ENCODE results near the gene REEP1.
"Not testable (repeated sequence)": the region's sequence is repeated elsewhere in the genome, so short reads cannot be mapped to it uniquely, and the experiment has no call there.

The REEP1 gene

DNA sequence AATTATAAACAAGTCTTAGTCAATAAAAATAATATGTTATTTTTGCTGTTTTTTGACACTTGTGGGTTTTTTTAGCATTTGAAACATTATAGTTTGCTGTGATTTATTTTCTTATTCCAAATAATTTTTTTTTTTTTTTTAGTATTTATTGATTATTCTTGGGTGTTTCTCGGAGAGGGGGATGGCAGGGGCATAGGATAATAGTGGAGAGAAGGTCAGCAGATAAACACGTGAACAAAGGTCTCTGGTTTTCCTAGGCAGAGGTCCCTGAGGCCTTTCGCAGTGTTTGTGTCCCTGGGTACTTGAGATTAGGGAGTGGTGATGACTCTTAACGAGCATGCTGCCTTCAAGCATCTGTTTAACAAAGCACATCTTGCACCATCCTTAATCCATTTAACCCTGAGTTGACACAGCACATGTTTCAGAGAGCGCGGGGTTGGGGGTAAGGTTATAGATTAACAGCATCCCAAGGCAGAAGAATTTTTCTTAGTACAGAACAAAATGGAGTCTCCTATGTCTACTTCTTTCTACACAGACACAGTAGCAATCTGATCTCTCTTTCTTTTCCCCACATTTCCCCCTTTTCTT is 8.5 kb upstream of the REEP1 start:
- DNase-seq (ENCODE audit: low read depth), result not testable (repeated sequence)

DNA sequence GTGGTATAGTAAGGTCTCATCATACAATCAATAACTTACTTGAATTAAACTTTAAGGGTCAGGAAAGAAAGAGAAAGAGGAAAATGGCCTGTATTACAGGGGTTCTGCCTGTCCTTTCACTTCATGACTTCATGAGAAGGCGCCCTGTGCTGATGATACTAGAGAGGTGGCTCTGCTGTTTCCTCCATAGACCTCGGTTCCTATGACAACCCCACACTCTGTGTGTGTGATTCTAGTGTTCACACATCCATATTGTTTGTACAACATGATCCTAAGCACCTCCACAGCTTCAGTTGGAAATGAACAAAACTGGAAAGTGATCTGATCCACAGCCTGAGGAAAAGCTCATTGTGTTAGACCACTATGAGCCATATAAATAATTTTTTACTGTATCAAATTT is 7.0 kb upstream of the REEP1 start:
- DNase-seq (ENCODE audit: low read depth), result no peak

DNA sequence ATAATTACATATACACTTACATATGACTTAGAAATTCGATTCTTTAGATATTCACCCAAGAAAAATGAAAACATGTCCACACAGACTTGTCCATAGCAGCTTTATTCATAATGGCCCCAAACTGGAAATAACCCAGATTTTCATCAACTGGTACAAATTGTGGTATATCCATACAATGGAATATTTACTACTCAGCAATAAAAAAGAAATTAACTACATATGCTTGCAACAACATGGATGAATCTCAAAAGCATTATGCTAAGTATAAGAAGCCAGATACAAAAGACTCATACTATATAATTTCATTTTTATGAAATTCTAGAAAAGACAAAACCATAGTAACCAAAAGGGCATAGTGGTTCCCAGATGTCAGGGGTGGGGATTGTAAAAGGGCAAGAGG is 5.1 kb upstream of the REEP1 start:
- no peak for DNase-seq (ENCODE audit: low read depth)

DNA sequence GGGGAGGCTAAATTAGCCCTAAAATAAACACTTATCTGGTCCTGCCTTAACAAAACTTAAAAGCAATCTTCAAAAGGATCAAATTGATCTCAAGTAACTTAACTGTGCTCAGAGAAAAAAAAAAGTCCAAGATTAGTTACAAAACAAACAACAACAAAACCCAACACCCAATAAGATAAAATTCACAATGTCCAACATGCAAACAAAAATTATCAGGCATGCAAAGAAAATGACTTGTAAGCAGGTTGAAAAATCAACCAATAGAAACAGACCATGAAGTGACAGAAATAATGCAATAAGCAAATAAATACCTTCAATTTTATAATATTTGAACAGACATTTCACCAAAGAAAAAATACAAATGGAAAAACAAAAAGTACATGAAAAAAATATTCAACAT is 4.0 kb upstream of the REEP1 start:
- DNase-seq (ENCODE audit: low read depth), result no peak

DNA sequence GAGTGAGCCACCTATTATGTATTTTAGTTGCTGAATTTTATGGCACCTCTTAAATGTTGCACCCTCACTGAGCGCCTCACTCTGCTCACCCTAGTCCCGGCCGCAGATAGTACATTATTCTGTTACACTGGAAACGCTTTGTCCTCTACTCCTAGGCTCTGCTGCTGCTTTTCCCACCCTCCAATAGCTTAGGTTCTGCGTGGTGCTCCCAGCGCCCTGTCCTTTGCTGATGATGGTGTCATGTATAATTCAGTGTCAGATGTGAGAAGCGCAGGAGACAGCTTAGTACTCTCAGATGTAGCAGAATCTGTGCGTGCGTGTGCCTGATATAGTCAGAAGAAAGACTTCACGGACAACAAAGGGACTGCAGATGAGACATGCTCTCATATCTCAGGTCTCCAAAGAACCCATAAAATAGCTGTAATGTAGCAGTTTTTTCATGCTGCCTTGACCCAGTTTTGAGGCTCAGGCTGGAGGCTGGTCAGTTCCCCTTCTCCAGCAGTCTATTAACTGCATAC is 1.4 kb upstream of the REEP1 start:
- DNase-seq (ENCODE audit: low read depth), result no peak

DNA sequence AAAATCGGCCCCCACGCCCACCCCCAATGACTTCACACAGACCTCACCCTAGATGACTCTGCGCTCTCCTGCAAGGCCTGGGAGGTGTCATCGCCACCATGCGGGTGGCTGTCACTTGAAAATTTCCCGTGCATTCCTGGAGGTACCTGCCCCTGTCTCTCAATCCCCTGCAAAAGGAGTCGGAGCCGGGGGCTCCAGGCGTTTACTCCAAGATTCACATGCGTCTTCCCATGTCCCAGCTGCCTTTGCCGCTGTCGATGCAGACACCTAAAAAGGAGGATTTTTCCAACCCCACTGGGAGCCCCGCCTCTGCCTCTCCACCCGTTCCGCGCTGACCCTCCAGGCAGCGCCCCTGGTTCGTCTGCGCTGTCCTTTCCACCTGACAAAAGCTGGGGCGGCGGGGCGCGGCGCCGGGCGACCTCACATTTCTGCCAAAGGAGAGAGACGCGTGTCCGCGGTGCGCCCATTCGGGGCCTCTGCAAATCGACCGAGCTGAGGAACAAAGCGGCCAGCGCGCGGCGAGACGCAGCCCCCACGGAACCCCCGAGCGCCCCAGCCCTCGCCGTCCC is 667 bp downstream of the REEP1 start:
- no peak for DNase-seq (ENCODE audit: low read depth)

DNA sequence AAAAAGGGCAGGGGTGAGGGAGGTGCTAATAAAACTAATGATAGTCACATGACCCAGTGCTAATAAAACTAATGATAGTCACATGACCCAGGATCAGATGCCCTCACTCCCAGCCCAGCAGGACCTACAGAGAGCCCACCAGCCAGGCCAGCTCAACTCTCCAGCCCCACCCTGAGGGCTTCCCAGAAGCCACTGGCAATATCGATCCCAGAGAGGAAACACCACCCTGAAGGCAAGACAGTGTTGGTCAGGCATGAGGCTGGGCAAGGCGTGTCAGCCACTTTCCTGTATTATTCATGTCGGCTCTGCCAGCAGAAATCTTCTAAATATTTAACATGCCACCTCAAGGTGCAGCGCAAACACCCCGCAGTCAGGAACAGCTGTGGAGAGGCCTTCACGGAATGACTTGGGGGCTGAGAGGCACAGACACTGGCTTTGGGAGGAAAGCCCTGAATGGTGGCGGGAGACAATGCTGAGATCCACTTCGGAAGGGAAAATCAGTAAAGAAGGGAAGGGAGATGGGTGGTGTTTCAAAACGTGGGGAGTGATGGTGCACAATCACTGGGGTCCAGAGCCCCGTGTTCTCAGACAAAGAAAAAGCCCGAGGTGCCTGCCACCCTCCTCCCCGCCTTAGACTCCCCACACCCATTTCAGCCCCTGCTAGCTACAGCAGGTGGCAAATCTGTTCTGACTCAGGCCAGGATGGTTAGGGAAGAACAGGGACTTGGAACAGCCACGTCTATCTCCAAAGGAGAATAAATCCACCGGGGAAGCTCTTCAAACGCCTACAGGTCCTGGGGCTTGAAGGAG is 1.4 kb downstream of the REEP1 start:
- no peak for DNase-seq (ENCODE audit: low read depth)

DNA sequence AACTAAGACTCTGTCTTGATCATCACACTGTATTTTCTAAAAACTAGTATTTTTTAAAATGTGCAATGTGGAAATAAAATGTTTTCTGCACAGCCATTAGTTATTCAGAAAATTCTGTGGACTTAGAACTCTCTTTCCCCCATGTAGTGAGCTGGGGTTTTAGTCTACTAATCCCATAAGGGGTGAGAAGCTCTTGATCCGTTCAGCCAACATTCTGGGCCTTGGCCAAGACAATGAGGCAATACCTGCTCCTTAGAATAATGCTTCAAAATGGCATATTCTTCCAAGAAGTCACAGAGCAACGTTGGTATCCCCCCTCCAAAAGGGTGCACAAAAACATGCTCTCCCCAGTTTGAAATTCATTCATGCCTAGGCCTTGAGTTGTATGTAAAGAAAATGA is 4.0 kb downstream of the REEP1 start:
- no peak for DNase-seq (ENCODE audit: low read depth)

DNA sequence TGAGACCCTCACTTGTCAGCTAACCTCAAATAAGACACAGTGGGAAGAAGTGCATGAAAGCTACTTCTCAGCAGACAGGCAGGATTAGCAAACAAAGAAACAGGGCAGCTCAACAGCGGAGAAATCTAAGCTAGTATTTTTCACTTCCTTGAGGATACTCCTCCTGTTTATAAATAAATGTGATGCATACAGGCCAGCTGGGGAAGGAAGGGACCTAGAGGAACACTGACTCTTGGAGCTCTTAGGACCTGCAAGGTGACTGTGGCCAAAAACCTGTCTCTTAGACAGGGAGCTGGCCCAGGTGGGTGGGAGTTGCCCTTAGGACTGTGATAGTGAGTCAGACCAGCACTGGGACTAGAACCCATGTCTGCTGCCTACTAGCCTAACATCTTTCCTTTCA is 4.8 kb downstream of the REEP1 start:
- no peak for DNase-seq (ENCODE audit: low read depth)

DNA sequence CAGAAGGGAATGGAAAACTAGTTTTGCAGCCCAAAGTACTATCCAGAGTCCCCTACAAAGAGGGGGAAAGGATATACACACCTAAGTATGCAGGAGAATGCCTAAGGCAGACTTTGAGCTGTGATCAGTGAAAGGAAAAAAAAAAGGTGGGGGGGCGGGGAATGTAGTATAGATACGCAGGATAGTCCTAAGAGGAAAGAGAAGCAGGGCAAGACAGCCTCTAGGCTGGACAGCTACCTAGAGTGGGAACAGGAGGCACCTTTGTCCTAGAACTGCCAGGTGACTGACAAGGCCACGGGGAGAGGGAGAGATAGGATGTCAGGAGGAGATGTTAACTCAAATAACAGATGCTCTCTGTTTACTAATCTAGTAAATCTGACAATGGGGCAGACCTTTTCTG is 6.0 kb downstream of the REEP1 start:
- DNase-seq (ENCODE audit: low read depth), result no peak

DNA sequence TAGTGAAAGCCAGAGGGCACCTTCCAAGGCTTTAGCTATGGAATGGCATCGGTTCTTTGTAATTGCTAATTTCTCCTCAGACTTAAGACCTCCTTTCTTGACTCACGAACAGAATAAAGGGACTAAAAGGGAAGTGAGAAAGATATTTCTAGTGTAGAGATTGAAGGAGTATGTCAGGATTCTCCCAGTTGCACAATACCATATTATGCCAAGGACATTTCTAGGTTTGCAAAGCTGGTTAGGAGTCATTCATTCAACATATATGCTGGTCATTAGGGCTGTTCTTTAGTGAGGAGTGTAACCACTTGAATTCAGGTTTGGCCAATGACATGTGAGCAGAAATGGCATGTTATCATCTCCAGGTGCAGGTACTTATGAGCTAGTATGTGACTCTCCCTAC is 7.4 kb downstream of the REEP1 start:
- no peak for DNase-seq (ENCODE audit: low read depth)

DNA sequence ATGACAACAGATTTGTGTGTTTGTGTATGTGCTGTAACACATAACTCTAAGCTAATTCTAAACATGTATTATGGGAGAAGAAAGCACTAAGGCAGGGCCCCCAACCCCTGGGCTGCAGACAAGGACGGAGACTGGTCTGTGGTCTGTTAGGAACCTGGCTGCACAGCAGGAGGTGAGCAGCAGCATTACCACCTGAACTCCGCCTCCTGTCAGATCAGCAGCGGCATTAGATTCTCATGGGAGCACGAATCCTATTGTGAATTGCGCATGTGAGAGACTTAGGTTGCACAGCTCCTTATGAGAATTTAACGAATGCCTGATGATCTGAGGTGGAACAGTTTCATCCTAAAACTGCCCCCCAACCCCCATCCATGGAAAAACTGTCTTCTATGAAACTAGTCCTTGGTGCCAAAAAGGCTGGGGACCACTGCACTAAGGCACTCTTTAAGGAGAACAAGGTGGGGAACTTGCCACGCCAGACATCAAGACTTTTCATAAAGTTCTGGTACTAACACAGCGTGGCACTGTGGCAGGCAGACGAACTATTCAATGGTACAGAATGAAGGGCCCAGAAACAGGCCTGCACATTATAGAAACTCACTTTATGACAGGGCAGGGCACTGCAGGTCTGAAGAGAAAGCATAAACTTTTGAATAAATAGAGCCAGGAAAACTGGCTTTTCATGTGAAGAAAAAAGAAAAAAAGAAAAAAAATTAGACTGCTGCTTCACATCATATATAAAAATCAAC is 14.0 kb downstream of the REEP1 start:
- no peak for DNase-seq (ENCODE audit: low read depth)

DNA sequence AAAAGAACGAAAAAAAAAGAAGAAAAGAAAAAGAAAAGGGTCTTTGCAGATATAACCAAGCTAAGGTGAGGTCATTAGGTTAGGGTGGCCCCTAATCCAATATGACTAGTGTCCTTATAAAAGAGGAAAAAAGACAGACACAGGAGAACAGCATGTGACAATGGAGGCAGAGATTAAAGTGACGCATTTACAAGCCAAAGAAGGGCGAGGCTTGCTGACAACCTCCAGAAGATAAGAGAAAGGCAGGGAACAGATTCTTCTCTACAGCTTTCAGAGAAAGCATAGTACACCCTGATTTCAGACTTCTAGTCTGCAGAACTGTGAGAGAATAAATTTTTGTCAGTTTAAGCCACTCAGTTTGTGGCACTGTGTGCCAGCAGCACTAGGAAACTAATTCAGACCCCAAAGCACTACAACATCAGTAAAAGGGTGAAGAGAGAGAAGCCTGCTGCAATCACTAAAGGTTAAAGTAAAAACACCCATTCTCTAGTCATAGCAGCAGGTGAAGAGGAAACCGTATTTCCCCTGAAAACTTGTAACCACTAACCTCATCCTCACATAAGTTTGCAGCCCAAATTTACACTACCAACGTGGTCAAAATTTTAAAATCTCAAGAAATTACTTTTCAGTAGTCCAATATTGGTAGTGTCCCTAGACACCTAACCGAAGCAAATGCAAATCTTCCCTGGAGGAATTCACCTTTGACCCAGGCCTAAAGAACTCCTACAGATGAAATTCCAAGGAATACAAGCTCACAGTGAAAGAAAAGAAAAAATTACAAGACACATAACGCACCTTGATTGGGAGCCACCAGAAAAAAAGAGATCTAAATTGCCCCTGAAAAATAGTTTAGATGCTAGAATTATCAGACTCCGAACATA is 17.5 kb downstream of the REEP1 start:
- no peak for DNase-seq (ENCODE audit: low read depth)

DNA sequence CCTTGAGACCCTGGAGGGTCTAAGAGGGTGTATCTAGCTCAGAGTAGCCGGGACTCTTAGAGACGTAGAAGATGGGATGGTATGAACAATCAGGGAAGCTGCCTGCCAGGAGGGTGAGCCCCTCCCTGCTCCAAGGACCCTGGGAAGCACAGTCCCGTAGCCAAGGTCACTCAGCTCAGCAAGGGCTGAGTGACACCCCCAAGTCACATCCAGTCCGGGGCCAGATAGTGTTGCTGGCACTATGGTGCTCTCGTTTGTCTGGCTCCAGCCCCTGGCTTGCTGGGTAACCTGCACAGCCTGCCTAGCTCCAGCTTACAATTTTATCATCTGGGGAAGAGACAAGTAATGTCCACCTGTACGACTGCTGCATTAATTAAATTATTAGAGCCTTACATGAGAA is 22.3 kb downstream of the REEP1 start:
- DNase-seq (ENCODE audit: low read depth), result no peak

DNA sequence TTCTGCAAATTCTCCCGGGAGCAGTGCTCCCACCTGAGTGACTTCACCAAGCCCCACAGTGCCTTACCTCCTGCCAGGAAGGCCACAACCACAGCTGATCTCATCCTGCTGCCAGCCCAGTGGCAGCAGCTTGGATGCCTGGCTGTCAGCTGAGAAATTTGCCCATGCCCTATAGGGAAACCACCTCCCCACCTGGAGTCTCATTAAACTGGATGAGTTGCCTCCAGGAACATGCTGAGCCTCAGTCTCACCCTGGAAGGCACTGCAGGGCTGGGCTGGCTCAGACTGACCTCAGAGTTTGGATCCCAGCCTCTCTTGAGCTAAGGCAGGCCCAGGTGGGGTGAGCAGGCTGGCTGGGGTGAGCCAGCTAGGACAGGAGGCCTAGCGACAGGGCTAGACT is 23.3 kb downstream of the REEP1 start:
- no peak for DNase-seq (ENCODE audit: low read depth)

DNA sequence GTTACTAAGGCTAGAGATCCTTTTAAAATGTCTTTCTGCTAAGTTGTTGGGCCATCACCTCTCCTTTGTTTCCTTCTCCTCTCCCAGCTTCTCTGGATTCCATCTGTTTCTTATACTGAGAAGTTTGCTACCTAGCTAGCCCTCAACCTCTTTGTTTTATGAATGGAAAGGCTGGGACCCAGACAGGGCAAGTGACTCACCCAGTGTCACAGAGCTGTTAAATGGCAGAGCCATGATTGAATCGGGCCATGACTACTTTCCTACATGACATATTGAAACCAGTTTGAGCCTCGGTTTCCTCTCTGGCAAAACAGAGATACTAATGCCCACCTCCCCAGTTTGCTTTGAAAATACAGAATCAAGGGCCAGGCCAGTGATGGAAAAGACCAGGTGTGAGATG is 24.1 kb downstream of the REEP1 start:
- no peak for DNase-seq (ENCODE audit: low read depth)

DNA sequence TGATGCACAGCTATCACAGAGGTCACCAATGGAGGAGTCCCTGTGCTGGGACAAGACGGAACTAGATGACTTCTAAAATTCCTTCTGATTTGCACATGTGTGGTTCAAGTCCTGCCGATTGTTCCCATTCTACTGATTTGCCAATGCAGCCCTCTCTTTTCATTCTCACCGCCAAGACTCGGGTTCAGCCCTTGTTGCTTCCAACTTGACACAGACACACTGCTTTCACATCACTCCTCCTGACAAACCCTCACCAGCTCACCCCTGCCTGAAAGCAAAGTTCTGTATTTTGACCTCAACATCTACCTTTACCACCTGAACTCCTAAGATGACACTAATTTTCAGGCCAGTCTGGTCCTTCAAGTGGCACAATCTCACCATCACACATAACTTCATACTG is 25.5 kb downstream of the REEP1 start:
- DNase-seq (ENCODE audit: low read depth), result no peak

DNA sequence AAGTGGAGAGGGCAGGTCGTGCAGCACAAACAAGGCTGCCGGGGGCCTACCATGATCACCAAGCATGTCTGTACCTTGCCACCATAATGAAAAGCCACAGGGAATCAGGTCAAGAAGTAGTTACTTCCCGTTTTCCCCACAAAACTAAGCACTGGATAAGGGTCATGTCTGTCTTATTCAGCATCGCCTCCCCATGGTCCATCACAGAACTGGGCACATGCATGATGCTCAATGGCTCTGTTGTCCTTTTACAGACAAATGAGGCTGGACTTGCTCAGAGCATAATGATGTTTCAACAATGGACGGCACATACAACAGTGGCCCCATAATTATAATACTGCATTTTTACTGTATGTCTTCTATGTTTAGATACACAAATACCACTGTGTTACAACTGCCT is 27.5 kb downstream of the REEP1 start:
- DNase-seq (ENCODE audit: low read depth), result no peak

DNA sequence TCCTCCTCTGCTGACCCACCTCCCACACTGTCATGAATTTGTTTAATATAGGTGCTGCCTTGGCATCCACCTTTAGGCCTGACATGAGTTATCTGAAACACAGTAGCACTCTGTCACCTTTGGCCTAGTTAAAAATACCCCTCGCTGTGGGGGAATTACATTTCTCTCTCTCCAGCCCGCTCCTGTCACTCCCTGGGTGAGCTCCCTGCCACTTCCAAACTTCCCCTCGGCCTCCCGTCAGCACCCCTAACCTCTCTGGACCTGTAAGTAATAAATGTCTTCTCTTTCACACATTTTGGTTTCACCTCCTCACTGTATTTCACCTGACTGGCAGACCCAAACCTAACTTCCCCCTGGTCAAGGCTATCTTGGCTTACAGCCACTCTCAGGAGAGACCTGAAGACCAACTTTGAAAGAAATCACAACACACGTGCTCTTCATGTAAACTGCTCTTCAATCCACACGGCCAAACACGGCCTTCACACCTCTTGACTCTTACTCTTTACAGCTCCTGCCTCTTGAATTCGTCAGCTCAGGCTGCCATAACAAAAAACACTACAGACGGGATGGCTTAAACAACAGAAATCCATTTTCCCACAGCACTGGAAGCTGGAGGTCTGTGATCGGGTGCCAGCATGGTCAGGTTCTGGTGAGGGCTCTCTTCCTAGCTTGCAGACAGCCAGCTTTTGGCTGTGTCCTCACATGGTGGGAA is 28.3 kb downstream of the REEP1 start:
- no peak for DNase-seq (ENCODE audit: low read depth)

DNA sequence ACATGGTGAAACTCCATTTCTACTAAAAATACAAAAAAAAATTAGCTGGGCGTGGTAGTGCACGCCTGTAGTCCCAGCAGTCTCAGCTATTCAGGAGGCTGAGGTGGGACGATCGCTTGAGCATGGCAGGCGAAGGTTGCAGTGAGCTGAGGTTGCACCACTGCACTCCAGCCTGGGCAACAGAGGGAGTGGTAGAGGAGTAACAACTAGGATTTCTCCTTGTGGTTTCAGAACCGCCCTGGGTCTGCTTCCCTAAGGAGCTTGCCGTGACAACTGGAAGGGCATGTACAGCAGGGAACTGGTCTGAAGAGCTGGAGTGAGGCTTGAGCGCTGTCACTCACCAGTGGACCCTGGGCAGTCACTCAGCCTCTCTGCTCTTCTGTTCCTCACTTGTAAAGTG is 29.1 kb downstream of the REEP1 start:
- DNase-seq (ENCODE audit: low read depth), result no peak

DNA sequence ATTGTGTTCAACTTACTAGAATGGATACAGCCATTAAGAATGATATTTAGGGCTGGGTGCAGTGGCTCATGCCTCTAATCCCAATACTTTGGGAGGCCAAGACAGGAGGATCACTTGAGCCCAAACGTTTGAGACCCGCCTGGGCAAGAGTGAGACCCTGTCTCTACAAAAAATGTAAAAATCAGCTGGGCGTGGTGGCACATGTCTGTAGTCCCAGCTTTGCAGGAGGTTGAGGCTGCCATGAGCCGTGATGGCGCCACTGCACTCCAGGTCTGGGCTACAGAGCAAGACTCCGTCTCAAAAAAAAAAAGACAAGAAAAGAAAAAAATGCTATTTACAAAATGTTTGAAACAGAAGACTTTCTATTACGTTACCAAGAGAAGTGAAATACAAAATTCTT is 30.0 kb downstream of the REEP1 start:
- DNase-seq (ENCODE audit: low read depth), result no peak
